Subcutaneous adipose tissue (tissue), 4 donors: ENCODE measurements around the gene SLC9A2. TPM values are rescaled to one million over a fixed set of nuclear protein-coding genes. Genes with fewer than 3 reads are reported as not detected.

Experiments used
- total RNA-seq, 4 donors: library from RNA; depleted of rRNA; stranded (reverse); fragments of >200 nt; gene quantifications; one replicate each; pipeline ENCODE4 v1.1.0, GENCODE V29; 2016
- TF ChIP-seq, protein P1 (sequence below): fragments of 450-650 bp; IDR thresholded peaks from one replicate; pipeline ENCODE4 v1.5.1; 2016; ENCODE audit warnings: low read depth, mild to moderate bottlenecking, control low read depth, antibody characterized with exemption, moderate library complexity

Gene SLC9A2
- total RNA-seq, 4 donors from 2014 or later: under 0.01 to 0.49 (median 0.17) TPM; not detected in 1

DNA sequence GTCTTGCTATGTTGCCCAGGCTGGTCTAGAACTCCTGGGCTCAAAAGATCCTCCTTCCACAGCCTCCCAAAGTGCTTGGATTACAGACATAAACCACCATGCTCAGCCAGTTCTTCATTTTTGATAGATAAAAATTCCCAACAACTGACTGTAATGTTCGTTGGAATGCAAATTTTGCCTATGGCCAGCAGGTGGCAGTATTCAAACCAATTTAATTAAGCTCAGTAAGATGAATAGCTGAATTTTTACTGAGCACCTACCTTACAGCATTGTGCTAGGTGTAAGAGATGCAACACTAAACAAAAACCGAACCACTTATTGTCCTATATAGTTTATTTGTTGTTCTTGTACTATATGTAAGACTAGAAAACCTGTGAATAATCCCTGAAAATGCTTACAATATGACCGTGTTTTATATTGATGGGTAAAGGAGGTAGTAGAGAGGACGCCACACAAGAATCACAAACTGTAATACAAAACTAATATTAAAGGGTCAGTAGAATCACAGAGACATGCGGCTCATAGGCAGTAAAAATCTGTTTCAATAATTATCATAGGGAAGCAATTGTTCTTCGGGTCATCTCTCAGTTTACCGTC, 134.3 kb downstream of the SLC9A2 start:
- TF ChIP-seq, protein P1, sequence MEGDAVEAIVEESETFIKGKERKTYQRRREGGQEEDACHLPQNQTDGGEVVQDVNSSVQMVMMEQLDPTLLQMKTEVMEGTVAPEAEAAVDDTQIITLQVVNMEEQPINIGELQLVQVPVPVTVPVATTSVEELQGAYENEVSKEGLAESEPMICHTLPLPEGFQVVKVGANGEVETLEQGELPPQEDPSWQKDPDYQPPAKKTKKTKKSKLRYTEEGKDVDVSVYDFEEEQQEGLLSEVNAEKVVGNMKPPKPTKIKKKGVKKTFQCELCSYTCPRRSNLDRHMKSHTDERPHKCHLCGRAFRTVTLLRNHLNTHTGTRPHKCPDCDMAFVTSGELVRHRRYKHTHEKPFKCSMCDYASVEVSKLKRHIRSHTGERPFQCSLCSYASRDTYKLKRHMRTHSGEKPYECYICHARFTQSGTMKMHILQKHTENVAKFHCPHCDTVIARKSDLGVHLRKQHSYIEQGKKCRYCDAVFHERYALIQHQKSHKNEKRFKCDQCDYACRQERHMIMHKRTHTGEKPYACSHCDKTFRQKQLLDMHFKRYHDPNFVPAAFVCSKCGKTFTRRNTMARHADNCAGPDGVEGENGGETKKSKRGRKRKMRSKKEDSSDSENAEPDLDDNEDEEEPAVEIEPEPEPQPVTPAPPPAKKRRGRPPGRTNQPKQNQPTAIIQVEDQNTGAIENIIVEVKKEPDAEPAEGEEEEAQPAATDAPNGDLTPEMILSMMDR: no peak

DNA sequence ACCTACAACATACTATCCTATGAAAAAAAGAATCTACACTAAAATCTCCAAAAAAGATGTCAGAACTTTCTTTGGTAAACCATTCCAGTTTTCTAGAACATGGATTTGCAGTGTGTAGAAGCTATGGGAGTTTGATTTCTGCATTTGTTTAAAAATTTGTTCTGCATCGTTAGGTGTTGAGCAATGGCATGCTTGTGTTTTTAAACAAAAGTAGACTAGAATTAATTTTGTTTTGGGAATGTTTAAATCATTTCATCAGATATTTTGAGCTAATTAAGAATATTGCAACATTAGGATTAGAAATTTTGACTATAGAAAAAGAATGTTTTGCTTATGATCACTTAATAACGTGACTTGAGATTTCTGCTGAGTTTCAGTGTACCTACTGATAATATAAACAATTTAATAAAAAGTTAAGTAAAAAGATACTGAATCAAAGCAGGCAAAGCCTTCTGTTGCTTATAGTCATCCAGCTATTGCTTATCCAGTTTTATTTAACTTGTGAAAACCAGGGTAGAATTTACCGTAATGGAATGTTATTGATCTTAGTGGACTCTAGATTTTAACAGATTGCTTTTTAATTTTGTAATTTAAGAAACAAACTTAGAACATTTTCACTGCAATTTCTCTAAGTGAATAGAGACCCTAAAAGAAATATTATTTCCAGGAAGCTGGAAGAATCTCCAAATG, 135.2 kb downstream of the SLC9A2 start:
- TF ChIP-seq, protein P1: no peak

DNA sequence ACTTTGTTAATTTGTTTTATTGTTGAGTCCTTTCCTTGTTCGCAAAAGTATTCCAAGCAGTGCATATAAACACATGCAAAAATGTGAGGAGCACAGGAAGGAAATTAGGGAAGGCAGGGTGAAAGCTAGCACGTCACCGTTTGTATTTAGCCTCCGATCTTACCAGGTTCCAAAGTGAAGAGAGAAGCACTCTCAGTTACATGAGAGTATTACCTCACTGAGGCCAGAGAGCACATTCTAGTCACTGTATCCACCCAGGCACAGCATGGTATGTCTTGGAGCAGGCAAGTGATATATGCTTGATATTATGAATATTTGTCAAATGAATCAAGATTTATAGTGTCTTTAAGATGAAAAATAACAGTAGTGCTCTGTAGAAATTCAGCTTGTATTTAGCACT, 135.9 kb downstream of the SLC9A2 start:
- TF ChIP-seq, protein P1: no peak

DNA sequence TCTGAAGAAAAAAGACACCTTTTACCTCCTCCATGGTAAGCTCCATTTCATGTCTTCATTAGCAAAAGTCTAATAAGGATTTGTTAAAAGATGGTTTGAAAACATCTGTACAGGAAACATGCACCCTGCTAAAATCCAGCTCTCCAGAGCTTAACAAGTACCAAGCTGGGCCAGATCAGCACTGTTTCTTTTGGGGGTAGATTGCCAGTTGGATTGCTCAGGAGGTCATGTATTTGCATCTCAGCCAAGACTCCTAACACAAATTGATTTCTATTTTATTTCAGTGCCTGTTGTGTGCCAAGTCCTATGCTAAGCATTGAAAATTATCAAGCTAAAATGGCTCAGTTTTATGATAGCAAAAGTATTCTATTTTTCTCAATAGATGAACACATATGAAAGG, 139.1 kb downstream of the SLC9A2 start:
- TF ChIP-seq, protein P1: no peak

Other genes with a start within 250 kb of the SLC9A2 start
- 1 to 10 TPM; 2.0 to 7.2 (median 3.6) TPM for gene IL18RAP, start 196.4 kb upstream of the SLC9A2 start, total RNA-seq
- not detected for gene SLC9A4, start 146.3 kb upstream of the SLC9A2 start, total RNA-seq
- gene TMEM182, start 142.5 kb downstream of the SLC9A2 start, total RNA-seq: 1 to 10 TPM; 1.7 to 2.2 (median 1.8) TPM